ENCODE measurements around the gene MOGAT1. TPM values are rescaled to one million over a fixed set of nuclear protein-coding genes. Genes with fewer than 3 reads are reported as not detected.

The MOGAT1 gene
- total RNA-seq, 3 donors from 2014 or later (not counting 1 experiment from before 2014, with no cell fraction given), result not detected

DNA sequence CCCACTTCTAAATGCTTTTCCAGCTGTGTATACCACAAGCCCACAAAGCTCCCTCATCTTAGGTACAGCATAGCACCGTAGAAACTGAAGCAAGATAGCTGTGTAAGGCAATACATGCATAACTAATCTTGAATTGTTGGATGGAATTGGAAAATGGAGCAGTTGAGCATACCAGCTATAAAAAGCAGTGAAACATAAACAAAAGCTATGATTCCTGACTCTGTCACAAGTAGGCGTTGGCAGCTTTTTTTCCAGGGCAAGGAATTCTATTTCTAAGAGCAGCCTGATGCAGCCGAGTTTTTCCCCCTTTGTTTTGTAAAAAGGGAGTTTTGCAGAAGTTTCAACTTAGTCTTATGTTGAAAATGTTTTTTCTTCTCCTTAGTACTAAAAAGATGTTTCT is 32.4 kb downstream of the MOGAT1 start:
- intact Hi-C loops (cut with micrococcal nuclease), result no loop called here
- Histone ChIP-seq H3K9me3 (ENCODE audit: control insufficient read depth, insufficient read depth, low read length) (no peaks in the 10 kb centered on the region), H3K4me1 (ENCODE audit: control insufficient read depth, insufficient read depth, low read length) (peaks cover 5% of the 10 kb centered on the region), H3K4me3 (ENCODE audit: low read length) (no peak overlapping the region), H3K36me3 (ENCODE audit: control insufficient read depth, insufficient read depth, low read length) (no peaks in the 10 kb centered on the region), H3K27ac (ENCODE audit: low read length) (no peak overlapping the region), H3K27me3 (ENCODE audit: control insufficient read depth, insufficient read depth, low read length) (peaks cover 2% of the 10 kb centered on the region)
- H3K4me1 Mint-ChIP-seq, result peaks cover 13 to 24% of the 10 kb centered on the region in 2 donors
- H3K9me3 Mint-ChIP-seq, result no peaks in the 10 kb centered on the region
- peaks cover 17 to 26% of the 10 kb centered on the region in 2 donors for H3K27me3 Mint-ChIP-seq (ENCODE audit: low read depth in 2 of 2)
- DNase-seq (no peak), ATAC-seq (no peak)
- TF ChIP-seq, protein P1, sequence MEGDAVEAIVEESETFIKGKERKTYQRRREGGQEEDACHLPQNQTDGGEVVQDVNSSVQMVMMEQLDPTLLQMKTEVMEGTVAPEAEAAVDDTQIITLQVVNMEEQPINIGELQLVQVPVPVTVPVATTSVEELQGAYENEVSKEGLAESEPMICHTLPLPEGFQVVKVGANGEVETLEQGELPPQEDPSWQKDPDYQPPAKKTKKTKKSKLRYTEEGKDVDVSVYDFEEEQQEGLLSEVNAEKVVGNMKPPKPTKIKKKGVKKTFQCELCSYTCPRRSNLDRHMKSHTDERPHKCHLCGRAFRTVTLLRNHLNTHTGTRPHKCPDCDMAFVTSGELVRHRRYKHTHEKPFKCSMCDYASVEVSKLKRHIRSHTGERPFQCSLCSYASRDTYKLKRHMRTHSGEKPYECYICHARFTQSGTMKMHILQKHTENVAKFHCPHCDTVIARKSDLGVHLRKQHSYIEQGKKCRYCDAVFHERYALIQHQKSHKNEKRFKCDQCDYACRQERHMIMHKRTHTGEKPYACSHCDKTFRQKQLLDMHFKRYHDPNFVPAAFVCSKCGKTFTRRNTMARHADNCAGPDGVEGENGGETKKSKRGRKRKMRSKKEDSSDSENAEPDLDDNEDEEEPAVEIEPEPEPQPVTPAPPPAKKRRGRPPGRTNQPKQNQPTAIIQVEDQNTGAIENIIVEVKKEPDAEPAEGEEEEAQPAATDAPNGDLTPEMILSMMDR (IDR thresholded peaks at IDR 0.05), result no peak
- H3K27ac Mint-ChIP-seq, result no peak overlapping the region
- H3K36me3 Mint-ChIP-seq, result no peaks in the 10 kb centered on the region
- 79% methylated on average over 3 of the region's 3 CpGs for WGBS (ENCODE audit: insufficient coverage)
- no peak overlapping the region for H3K4me3 Mint-ChIP-seq

DNA sequence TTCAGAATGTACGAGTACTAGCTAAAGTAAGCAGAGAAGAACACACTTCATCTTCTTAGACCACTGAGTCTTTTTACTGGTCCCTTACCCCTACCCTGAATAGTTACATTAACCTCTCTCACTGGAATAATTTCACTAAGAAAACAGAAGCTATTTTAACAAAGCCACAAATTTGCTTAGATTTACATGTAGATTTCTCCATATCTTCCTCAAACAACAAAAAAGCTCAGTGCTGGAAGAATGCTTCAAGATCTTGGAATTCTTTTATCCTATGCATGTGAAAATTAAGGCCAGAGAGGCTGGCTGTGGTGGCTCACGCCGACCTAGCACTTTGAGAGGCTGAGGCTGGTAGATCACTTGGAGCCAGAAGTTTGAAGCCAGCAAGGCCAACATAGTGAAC is 35.2 kb downstream of the MOGAT1 start:
- H3K4me3 ChIP-seq (ENCODE audit: low read length), result no peak overlapping the region
- peaks cover 9% of the 10 kb centered on the region for H3K4me1 ChIP-seq (ENCODE audit: control insufficient read depth, insufficient read depth, low read length)
- peaks cover 16 to 23% of the 10 kb centered on the region in 2 donors for H3K27me3 Mint-ChIP-seq (ENCODE audit: low read depth in 2 of 2)
- no peak overlapping the region for H3K4me3 Mint-ChIP-seq
- H3K9me3 Mint-ChIP-seq, result no peaks in the 10 kb centered on the region
- H3K4me1 Mint-ChIP-seq, result peaks cover 10 to 16% of the 10 kb centered on the region in 2 donors
- 92% methylated on average over 3 of the region's 3 CpGs for WGBS (ENCODE audit: insufficient coverage)
- H3K27ac ChIP-seq (ENCODE audit: low read length), result no peak overlapping the region
- H3K27ac Mint-ChIP-seq, result peak overlapping the region in 1 of 2 donors; percentile 10
- no peaks in the 10 kb centered on the region for H3K36me3 Mint-ChIP-seq
- ATAC-seq (no peak), DNase-seq (no peak)
- TF ChIP-seq, protein P1 (IDR thresholded peaks at IDR 0.05), result no peak
- intact Hi-C loops (cut with micrococcal nuclease), result no loop called here
- H3K27me3 ChIP-seq (ENCODE audit: control insufficient read depth, insufficient read depth, low read length), result peaks cover 5% of the 10 kb centered on the region
- no peaks in the 10 kb centered on the region for H3K9me3 ChIP-seq (ENCODE audit: control insufficient read depth, insufficient read depth, low read length)
- H3K36me3 ChIP-seq (ENCODE audit: control insufficient read depth, insufficient read depth, low read length), result no peaks in the 10 kb centered on the region

DNA sequence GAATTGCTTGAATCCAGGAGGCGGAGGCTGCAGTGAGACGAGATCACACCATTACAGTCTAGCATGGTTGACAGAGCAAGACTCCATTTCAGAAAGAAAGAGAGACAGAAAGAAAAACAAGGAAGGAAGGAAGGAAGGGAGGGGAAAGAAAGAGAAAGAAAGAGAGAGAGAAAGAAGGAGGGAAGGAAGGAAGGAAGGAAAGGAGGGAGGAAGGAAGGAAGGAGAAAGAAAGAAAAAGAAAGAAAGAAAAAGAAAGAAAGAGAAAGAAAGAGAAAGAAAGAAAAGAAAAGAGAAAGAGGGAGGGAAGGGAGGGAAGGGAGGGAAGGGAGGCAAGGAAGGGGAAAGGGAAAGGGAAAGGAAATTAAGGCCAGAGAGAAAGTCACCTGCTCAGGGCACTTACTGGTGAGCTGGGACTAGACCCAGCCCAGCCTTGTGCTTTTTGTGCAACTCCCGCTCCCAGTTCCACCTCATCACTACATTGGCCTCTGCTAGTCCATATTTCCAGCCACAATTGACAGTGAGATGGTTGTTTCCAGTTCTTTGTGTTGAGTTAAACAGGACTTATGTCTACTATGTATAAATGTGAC is 35.7 kb downstream of the MOGAT1 start:
- no peak overlapping the region for H3K4me3 ChIP-seq (ENCODE audit: low read length)
- Mint-ChIP-seq H3K27me3 (ENCODE audit: low read depth in 2 of 2) (peaks cover 16 to 18% of the 10 kb centered on the region in 2 donors), H3K27ac (peak overlapping the region in 1 of 2 donors; percentile 10), H3K9me3 (no peaks in the 10 kb centered on the region), H3K36me3 (no peaks in the 10 kb centered on the region), H3K4me3 (no peak overlapping the region), H3K4me1 (peaks cover 6 to 12% of the 10 kb centered on the region in 2 donors)
- no peak for DNase-seq
- intact Hi-C loops (cut with micrococcal nuclease), result no loop called here
- H3K36me3 ChIP-seq (ENCODE audit: control insufficient read depth, insufficient read depth, low read length), result no peaks in the 10 kb centered on the region
- peaks cover 9% of the 10 kb centered on the region for H3K4me1 ChIP-seq (ENCODE audit: control insufficient read depth, insufficient read depth, low read length)
- no peak for ATAC-seq
- 92% methylated on average over 2 of the region's 3 CpGs for WGBS (ENCODE audit: insufficient coverage)
- TF ChIP-seq, protein P1 (IDR thresholded peaks at IDR 0.05), result no peak
- H3K9me3 ChIP-seq (ENCODE audit: control insufficient read depth, insufficient read depth, low read length), result no peaks in the 10 kb centered on the region
- no peak overlapping the region for H3K27ac ChIP-seq (ENCODE audit: low read length)
- H3K27me3 ChIP-seq (ENCODE audit: control insufficient read depth, insufficient read depth, low read length), result peaks cover 5% of the 10 kb centered on the region
